Measurements from ENCODE around the gene CTAGE8.
"Not testable (repeated sequence)": the region's sequence is repeated elsewhere in the genome, so short reads cannot be mapped to it uniquely, and the experiment has no call there.

GRCh38 chr7:144305156-144305555 is 36.1 kb upstream of the CTAGE8 start:
- not testable (repeated sequence) for TF ChIP-seq EGR1 (IDR thresholded peaks at IDR 0.05; ENCODE audit: borderline replicate concordance in 1 of 2, low read depth in 2 of 2, low read length in 2 of 2); PKNOX1 (IDR thresholded peaks at IDR 0.05); BHLHE40 (IDR thresholded peaks at IDR 0.05; ENCODE audit: borderline replicate concordance in 1 of 2, low read depth in 2 of 2, low read length in 1 of 2); BRCA1 (IDR thresholded peaks at IDR 0.05; ENCODE audit: low read depth, low read length); ESRRA (IDR thresholded peaks at IDR 0.05; ENCODE audit: low read length); TBL1XR1 (IDR thresholded peaks at IDR 0.05; ENCODE audit: low read depth, low read length); ATF2 (IDR thresholded peaks at IDR 0.05; ENCODE audit: low read length); USF2 (IDR thresholded peaks at IDR 0.05; ENCODE audit: borderline replicate concordance, low read depth, low read length); TARDBP (IDR thresholded peaks at IDR 0.05; ENCODE audit: borderline replicate concordance); FOXM1 (IDR thresholded peaks at IDR 0.05; ENCODE audit: low read depth, low read length)
